ENCODE results near the gene NCOR2. TPM values are rescaled to one million over a fixed set of nuclear protein-coding genes. Genes with fewer than 3 reads are reported as not detected.

Gene NCOR2
- total RNA-seq, 2 experiments from 2014 or later = 95.7 to 107 TPM

- Mint-ChIP-seq H3K4me1 (peaks cover 12% of the 10 kb centered on the region), H3K27ac (no peak overlapping the region)
These were observed 47.1 kb downstream of the NCOR2 start for GRCh38 chr12:124520265-124520701.

GRCh38 chr12:124519746-124520145 lies 47.7 kb downstream of the NCOR2 start:
- Mint-ChIP-seq H3K4me3 (no peak overlapping the region), H3K4me1 (peaks cover 11% of the 10 kb centered on the region), H3K9me3 (no peaks in the 10 kb centered on the region), H3K36me3 (no peaks in the 10 kb centered on the region), H3K27ac (no peak overlapping the region), H3K27me3 (no peaks in the 10 kb centered on the region)
- no peak for ATAC-seq (ENCODE audit: low read depth)
- no peak for DNase-seq
- POLR2A ChIA-PET = no interaction called here

More at GRCh38 chr12:124520265-124520701, 47.1 kb downstream of the NCOR2 start:
- H3K27me3 Mint-ChIP-seq = no peaks in the 10 kb centered on the region
- no peaks in the 10 kb centered on the region for H3K36me3 Mint-ChIP-seq
- no peak overlapping the region for H3K4me3 Mint-ChIP-seq
- H3K9me3 Mint-ChIP-seq = no peaks in the 10 kb centered on the region
- POLR2A ChIA-PET = no interaction called here
- ATAC-seq (ENCODE audit: low read depth) = no peak
- no peak for DNase-seq

- Mint-ChIP-seq H3K4me3 (no peak overlapping the region), H3K4me1 (peaks cover 4% of the 10 kb centered on the region), H3K27me3 (no peaks in the 10 kb centered on the region), H3K36me3 (no peaks in the 10 kb centered on the region), H3K9me3 (no peaks in the 10 kb centered on the region), H3K27ac (no peak overlapping the region)
- DNase-seq (no peak), ATAC-seq (ENCODE audit: low read depth) (no peak)
- POLR2A ChIA-PET = no interaction called here
These were observed 49.1 kb downstream of the NCOR2 start for GRCh38 chr12:124518051-124518932.
